A172 (cell line): ENCODE measurements around the gene CFC1B. TPM values are rescaled to one million over a fixed set of nuclear protein-coding genes. Genes with fewer than 3 reads are reported as not detected.
"Not testable (repeated sequence)": the region's sequence is repeated elsewhere in the genome, so short reads cannot be mapped to it uniquely, and the experiment has no call there.

Experiments used
- DNase-seq: peaks from one replicate; pipeline ENCODE4 v3.0.0-alpha.2; 2015; ENCODE audit warnings: low spot score
- total RNA-seq: library from RNA; depleted of rRNA; stranded (reverse); fragments of >200 nt; shearing (Covaris generic); gene quantifications from 2 replicates; pipeline ENCODE4 v1.2.3, GENCODE V29; 2014; rRNA removed

The CFC1B gene
- not detected in 2 replicates for total RNA-seq

DNA sequence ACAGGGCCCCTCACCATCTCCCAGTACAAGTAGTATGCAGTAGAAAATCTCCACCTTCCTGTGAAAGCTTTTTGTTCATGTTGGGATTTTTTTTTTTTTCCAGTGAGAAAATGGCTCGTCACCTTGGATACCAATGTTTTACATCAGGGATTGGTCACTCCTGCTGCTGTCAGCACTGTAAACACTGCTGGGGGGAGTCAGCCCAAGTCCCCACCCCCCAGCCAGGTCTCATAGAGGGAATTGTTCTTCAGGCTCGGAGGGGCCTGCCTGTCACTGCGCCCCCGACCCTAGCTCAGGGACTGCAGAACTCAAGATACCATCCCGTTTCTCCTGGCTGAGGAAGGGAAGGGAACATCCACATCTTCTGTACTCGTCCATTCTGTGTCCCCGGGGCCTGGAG lies at the start of gene CFC1B:
Gene CFC1B, plus strand, starts transcription at position 231 of the 400 bp plus-strand sequence. CDS start 263 bp downstream, outside the sequence.
- not testable (repeated sequence) for DNase-seq

GRCh38 chr2:130491073-130491472 lies 29.9 kb upstream of the CFC1B start:
- DNase-seq, result not testable (repeated sequence)

DNA sequence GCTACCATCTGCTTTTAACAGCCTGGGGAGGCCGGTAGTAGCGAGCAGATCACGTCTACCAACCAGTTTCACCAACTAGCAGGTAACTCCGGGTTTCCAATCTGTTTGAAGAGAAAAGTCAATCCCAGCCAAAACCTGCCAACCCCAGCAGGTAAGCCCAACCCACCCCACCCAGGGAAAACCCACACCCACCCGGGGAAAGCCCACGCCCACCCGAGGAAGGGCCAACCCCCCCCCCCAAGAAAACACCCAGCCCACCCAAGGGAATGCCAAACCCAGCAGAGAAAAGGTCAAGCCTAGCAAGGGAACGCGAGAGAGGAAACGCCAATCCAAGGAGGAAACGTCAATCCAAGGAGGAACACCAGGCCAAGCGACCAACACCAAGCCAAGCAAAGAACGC lies 11.8 kb upstream of the CFC1B start, which contains the start of gene POTEI:
Gene POTEI, minus strand, starts transcription at position 101 of the 400 bp plus-strand sequence. Its CDS starts 93 bp downstream, at position 8.
- not testable (repeated sequence) for DNase-seq

DNA sequence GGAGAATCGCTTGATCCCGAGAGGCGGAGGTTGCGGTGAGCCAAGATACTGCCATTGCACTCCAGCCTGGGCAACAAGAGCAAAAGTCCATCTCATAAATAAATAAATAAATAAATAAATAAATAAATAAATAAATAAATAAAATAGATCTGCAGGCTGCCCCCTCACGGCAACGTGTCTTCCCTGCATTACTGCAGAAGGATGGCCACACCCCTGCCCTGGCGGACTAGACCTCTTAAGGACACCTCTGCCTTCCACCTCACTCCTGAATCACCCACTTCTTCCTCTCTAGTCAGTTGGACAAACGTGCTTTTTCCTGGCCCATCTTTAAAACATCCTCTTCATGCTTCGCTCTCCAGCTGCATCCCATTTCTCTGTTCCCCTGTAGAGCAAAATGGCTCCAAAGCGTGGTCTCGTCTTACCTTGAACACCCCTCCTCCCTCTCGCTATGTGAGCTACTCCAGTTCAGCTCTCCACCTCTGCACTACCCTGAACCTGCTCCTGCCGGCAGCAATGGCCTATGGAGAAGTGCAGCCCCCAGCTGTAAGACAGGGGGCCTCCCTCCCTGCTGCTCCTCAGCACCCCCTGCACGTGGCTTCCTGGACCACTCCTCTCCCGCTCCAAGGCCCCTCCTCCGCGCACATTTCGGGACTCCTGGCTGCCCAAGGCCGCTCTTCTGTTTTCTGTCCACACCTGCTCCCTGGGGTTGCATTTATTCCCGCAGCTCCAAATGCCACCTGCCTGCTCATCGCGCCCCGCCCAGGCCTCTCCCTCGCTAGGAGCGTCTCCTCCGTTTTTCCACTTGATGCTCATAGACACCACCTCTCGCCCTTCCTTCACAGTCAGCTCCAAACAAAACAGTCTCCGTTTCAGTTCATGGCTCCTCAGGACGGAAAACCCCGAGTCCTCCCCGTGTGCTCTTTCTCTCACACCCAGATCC lies 9.9 kb upstream of the CFC1B start:
- not testable (repeated sequence) for DNase-seq

GRCh38 chr2:130511747-130512451 lies 9.1 kb upstream of the CFC1B start:
- DNase-seq, result not testable (repeated sequence)

GRCh38 chr2:130518516-130519106 lies 2.4 kb upstream of the CFC1B start:
- not testable (repeated sequence) for DNase-seq

GRCh38 chr2:130522390-130522789 lies 1.4 kb downstream of the CFC1B start:
- DNase-seq, result not testable (repeated sequence)

GRCh38 chr2:130527365-130527967 lies 6.4 kb downstream of the CFC1B start:
- not testable (repeated sequence) for DNase-seq

- DNase-seq, result not testable (repeated sequence)
These were observed 8.5 kb downstream of the CFC1B start for GRCh38 chr2:130529545-130529944.

GRCh38 chr2:130530212-130530611 lies 9.2 kb downstream of the CFC1B start:
- DNase-seq, result not testable (repeated sequence)

DNA sequence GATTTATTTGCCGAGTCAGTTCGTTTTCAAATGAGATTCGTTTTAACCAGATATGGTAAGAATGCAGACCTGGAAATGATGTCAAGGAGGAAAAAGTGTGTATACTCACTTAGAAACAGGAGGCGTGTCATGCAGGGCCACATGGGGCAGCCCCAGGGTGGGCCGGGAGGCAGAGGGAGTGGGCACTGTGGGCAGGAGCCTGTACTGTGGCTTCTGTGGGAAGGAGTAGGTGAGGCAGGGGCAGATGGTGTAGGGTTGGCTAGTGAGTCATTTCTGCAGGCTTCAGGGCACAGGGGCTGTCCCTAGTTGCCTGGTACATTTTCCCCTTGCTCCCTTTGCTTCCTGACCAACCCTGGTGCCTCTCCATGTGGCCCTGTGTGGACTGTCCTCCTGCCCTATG lies 10.2 kb downstream of the CFC1B start:
- DNase-seq, result not testable (repeated sequence)

DNA sequence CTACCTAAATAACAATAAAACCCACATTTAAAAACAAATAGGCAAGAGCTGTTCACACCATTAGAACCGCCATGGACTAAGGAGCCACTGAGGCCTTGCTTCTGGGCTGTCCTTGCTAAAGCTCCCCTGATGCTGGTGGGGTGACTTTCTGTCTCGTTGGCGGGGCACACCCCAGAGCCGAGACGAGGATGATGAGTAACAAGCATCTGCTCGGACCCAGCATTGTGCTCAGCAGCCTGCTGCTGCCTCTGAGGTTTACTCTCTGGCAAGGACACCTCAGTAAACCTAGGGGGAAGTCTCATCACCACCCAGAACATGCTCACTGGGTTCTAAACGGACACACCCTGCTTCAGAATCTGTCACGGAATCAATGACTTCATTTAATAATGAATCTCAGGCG lies 10.7 kb downstream of the CFC1B start:
- DNase-seq, result not testable (repeated sequence)

DNA sequence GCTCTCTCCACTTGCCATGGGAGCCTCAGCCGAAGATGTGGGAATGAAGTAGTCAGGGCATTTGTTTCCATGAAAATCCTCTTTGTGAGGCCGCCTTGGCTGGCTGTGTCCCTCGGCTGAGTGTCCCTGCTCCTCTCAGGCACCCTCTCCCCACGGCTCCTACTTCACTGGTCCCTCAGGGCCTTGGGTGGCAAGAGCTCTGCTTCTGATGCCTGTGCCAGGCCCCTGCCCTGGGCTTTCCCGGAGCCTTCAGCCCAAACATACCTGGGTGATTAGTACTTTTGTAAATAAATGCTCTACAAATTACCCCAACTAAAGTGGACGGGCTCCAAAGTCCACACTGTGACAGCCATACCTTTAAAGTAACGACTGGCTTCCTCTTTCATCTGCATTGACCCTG lies 15.6 kb downstream of the CFC1B start:
- not testable (repeated sequence) for DNase-seq

GRCh38 chr2:130538271-130538670 lies 17.2 kb downstream of the CFC1B start:
- DNase-seq, result not testable (repeated sequence)

- DNase-seq, result not testable (repeated sequence)
These were observed 21.8 kb downstream of the CFC1B start for GRCh38 chr2:130542789-130543188.

DNA sequence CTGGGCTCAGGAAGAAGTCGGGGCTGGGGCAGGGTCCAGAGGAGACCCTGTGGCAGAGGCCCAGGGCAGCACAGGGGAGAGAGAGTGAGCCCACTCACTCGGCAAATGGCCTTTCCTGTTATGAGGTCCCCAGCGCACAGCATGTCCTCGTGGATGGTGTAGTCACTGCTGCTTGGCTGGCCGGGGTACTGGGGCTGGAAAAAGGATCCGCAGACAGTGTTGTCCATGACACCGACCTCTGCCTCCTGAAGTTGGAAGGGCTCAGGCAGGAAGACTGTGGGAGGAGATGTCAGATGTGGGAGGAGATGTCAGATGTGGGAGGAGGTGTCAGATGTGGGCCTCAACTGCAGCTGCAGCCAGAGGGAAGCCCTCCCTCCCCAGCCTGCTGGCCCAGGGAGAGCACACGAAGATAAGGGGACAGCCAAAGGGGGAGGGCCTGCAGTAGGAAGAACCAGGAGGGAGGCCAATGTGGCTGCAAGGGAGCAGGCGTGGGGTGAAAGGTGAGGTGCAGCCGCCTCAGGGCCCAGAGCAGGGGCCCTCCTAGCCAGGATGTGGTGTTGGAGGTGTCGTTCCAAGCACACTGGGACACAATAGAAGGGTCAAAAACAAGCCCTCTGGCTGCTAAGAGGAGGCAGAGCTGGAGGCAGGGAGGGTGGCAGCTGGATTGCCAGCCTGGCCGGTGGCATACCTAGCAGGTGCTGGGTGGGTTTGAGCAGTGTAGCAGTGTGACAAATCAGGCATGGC lies 22.9 kb downstream of the CFC1B start:
- not testable (repeated sequence) for DNase-seq

- not testable (repeated sequence) for DNase-seq
These were observed 24.0 kb downstream of the CFC1B start for GRCh38 chr2:130544978-130545377.

- DNase-seq, result not testable (repeated sequence)
These were observed 27.4 kb downstream of the CFC1B start for GRCh38 chr2:130548418-130548817.

- not testable (repeated sequence) for DNase-seq
These were observed 28.5 kb downstream of the CFC1B start for GRCh38 chr2:130549475-130549874.

DNA sequence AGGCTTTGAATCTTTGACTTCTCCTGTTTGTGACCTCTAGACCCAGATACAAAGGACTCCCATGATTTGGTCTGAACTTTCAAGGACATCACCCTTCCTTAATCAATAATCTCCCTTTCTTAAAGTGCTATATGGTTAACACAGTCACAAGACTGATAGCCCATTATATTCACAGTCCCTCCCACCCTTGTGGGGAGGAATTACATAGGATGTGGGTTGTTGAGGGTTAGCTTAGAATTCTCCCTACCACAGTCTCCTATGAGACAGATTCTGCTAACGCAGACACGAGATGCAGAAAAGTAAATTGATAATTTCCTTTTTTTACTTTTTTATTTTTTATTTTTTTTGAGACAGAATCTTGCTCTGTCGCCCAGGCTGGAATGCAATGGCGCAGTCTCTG lies 33.2 kb downstream of the CFC1B start:
- DNase-seq, result not testable (repeated sequence)

DNA sequence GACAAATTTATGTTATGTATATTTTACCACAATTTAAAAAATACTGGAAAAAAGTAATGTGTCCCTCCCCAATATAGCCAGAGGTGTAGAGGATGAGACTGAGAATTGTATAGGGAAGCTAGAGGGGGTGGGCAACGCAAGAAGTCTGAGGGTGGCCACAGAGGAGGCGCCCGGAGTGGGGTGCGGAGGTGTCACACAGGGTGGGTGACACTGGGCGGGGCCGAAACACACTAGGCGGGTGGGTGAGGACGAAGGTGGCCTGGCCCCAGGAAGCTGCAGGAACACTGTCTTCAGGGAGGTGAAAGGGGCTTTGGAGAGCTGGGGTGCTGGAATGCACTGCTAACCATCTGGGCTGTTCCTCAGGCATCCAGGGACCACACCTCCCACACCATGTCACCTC lies 35.4 kb downstream of the CFC1B start:
- DNase-seq, result not testable (repeated sequence)
